Measurements from ENCODE around the gene RAPGEF6. TPM values are rescaled to one million over a fixed set of nuclear protein-coding genes. Genes with fewer than 3 reads are reported as not detected.

The RAPGEF6 gene
- total RNA-seq, 2 experiments from 2014 or later: 27.0 to 34.1 TPM

- intact Hi-C loops (cut with micrococcal nuclease): loop anchor here (1.0 kb wide), 1 partner anchor 9 kb away; no protein-coding TSS in a partner anchor
- TF ChIP-seq CTCF (IDR thresholded peaks at IDR 0.05): no peak
- peak; percentile 76 for ATAC-seq
- peak overlapping the region; percentile 88 for H3K27ac Mint-ChIP-seq
- CTCF ChIA-PET: interaction anchor here (0.5 to 5.6 kb wide), 2 partner anchors 10 to 221 kb away, joined by 3 to 38 read pairs; no protein-coding TSS in a partner anchor
- H3K9me3 Mint-ChIP-seq: peaks cover 4% of the 10 kb centered on the region
- peak overlapping the region; percentile 66 for H3K4me3 Mint-ChIP-seq
- peaks cover 81% of the 10 kb centered on the region for H3K36me3 Mint-ChIP-seq (ENCODE audit: low read depth)
- peak; percentile 69 for DNase-seq
- peaks cover 83% of the 10 kb centered on the region for H3K4me1 Mint-ChIP-seq (ENCODE audit: low read depth)
- POLR2A ChIA-PET: interaction anchor here (0.7 to 2.6 kb wide), 8 partner anchors 12 to 229 kb away, joined by 3 to 8 read pairs (median 3); no protein-coding TSS in a partner anchor
- H3K27me3 Mint-ChIP-seq: no peaks in the 10 kb centered on the region
Measured at GRCh38 chr5:131394128-131394527, 240.9 kb downstream of the RAPGEF6 start.

GRCh38 chr5:131393498-131393968 is 241.5 kb downstream of the RAPGEF6 start:
- Mint-ChIP-seq H3K9me3 (no peaks in the 10 kb centered on the region), H3K4me1 (ENCODE audit: low read depth) (peaks cover 83% of the 10 kb centered on the region), H3K27ac (peak overlapping the region; percentile 88), H3K27me3 (no peaks in the 10 kb centered on the region), H3K36me3 (ENCODE audit: low read depth) (peaks cover 80% of the 10 kb centered on the region), H3K4me3 (peak overlapping the region; percentile 66)
- intact Hi-C loops (cut with micrococcal nuclease): no loop called here
- no peak for ATAC-seq
- POLR2A ChIA-PET: interaction anchor here (0.7 to 2.6 kb wide), 6 partner anchors 11 to 228 kb away, joined by 3 to 8 read pairs (median 3); no protein-coding TSS in a partner anchor
- TF ChIP-seq CTCF (IDR thresholded peaks at IDR 0.05): no peak
- CTCF ChIA-PET: interaction anchor here (5.6 kb wide), 1 partner anchor 10 kb away, joined by 38 read pairs; no protein-coding TSS in a partner anchor
- DNase-seq: no peak

GRCh38 chr5:131392466-131393095 is 242.4 kb downstream of the RAPGEF6 start:
- H3K4me3 Mint-ChIP-seq: no peak overlapping the region
- no peaks in the 10 kb centered on the region for H3K9me3 Mint-ChIP-seq
- no peak for ATAC-seq
- POLR2A ChIA-PET: interaction anchor here (1.0 to 1.7 kb wide), 2 partner anchors 9 to 128 kb away, joined by 4 read pairs; no protein-coding TSS in a partner anchor
- peaks cover 76% of the 10 kb centered on the region for H3K36me3 Mint-ChIP-seq (ENCODE audit: low read depth)
- H3K27ac Mint-ChIP-seq: peak overlapping the region; percentile 88
- TF ChIP-seq CTCF (IDR thresholded peaks at IDR 0.05): no peak
- no peaks in the 10 kb centered on the region for H3K27me3 Mint-ChIP-seq
- DNase-seq: no peak
- intact Hi-C loops (cut with micrococcal nuclease): no loop called here
- CTCF ChIA-PET: interaction anchor here (1.2 to 5.6 kb wide), 3 partner anchors 9 to 128 kb away, joined by 3 to 38 read pairs (median 4); no protein-coding TSS in a partner anchor
- peaks cover 86% of the 10 kb centered on the region for H3K4me1 Mint-ChIP-seq (ENCODE audit: low read depth)

GRCh38 chr5:131389869-131390265 is 245.2 kb downstream of the RAPGEF6 start:
- intact Hi-C loops (cut with micrococcal nuclease): no loop called here
- DNase-seq: no peak
- peak overlapping the region; percentile 90 for H3K27ac Mint-ChIP-seq
- TF ChIP-seq CTCF (IDR thresholded peaks at IDR 0.05): no peak
- no peak for ATAC-seq
- H3K27me3 Mint-ChIP-seq: no peaks in the 10 kb centered on the region
- H3K4me1 Mint-ChIP-seq (ENCODE audit: low read depth): peaks cover 85% of the 10 kb centered on the region
- peaks cover 71% of the 10 kb centered on the region for H3K36me3 Mint-ChIP-seq (ENCODE audit: low read depth)
- ChIA-PET POLR2A (interaction anchor here (0.6 to 1.2 kb wide), 2 partner anchors 11 to 181 kb away, joined by 3 read pairs; no protein-coding TSS in a partner anchor), CTCF (interaction anchor here (1.4 kb wide), 2 partner anchors 26 to 33 kb away, joined by 3 read pairs; no protein-coding TSS in a partner anchor)
- H3K9me3 Mint-ChIP-seq: no peaks in the 10 kb centered on the region
- H3K4me3 Mint-ChIP-seq: no peak overlapping the region

Measured in activated CD8-positive, alpha-beta T cell treated with anti-CD3 and anti-CD28 coated beads for 36 hours (primary cell).